ENCODE measurements around the gene SLC47A1.

SLC47A1 gene

GRCh38 chr17:19618015-19618414, 84.4 kb downstream of the SLC47A1 start:
- no peak overlapping the region for H3K27ac ChIP-seq (replicated peaks)
- H3K4me3 ChIP-seq (replicated peaks; ENCODE audit: insufficient read depth, low read length), result no peak overlapping the region
- TF ChIP-seq GABPA (IDR thresholded peaks at IDR 0.05; ENCODE audit: low read depth) (no peak), CTCF (IDR thresholded peaks at IDR 0.05; ENCODE audit: insufficient read depth, low read length) (no peak), SPI1 (IDR thresholded peaks at IDR 0.05; ENCODE audit: borderline replicate concordance, low read depth) (no peak), POLR2AphosphoS5 (IDR thresholded peaks at IDR 0.05; ENCODE audit: low read depth) (no peak)
- TF ChIP-seq, protein P1, sequence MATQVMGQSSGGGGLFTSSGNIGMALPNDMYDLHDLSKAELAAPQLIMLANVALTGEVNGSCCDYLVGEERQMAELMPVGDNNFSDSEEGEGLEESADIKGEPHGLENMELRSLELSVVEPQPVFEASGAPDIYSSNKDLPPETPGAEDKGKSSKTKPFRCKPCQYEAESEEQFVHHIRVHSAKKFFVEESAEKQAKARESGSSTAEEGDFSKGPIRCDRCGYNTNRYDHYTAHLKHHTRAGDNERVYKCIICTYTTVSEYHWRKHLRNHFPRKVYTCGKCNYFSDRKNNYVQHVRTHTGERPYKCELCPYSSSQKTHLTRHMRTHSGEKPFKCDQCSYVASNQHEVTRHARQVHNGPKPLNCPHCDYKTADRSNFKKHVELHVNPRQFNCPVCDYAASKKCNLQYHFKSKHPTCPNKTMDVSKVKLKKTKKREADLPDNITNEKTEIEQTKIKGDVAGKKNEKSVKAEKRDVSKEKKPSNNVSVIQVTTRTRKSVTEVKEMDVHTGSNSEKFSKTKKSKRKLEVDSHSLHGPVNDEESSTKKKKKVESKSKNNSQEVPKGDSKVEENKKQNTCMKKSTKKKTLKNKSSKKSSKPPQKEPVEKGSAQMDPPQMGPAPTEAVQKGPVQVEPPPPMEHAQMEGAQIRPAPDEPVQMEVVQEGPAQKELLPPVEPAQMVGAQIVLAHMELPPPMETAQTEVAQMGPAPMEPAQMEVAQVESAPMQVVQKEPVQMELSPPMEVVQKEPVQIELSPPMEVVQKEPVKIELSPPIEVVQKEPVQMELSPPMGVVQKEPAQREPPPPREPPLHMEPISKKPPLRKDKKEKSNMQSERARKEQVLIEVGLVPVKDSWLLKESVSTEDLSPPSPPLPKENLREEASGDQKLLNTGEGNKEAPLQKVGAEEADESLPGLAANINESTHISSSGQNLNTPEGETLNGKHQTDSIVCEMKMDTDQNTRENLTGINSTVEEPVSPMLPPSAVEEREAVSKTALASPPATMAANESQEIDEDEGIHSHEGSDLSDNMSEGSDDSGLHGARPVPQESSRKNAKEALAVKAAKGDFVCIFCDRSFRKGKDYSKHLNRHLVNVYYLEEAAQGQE (IDR thresholded peaks at IDR 0.05; ENCODE audit: insufficient replicate concordance, low read depth), result no peak
- no peak for DNase-seq (ENCODE audit: low read depth in 1 of 2, low spot score in 1 of 2)
- H3K27me3 ChIP-seq (ENCODE audit: insufficient read depth, poor library complexity, severe bottlenecking), result no peaks in the 10 kb centered on the region

DNA sequence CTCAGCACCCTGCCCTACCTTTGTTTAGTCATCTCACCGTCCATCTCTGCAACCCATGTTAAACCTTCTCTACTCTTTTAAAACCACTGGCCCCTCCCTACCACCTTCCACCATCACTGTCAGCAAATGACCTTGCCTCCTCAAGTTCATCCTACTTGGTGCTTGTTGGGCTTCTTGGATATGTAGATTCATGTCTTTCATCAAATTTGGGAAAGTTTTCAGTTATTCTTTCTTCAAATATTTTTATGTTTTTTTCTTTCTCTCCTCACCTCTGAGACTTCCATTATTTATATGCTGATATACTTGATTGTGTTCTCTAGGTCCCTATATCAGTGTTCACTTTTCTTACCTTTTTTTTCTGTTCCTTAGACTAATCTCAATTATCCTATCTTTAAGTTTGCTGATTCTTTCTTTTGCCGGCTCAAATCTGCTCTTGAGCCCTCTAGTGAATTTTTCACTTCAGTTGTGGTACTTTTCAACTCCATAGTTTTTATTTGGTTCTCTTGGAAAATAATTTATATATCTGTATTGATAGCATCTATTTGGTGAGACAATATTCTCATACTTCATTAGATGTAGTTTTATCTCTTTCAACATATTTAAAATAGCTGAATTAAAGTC, 86.2 kb downstream of the SLC47A1 start:
- no peak for DNase-seq (ENCODE audit: low read depth in 1 of 2, low spot score in 1 of 2)

GRCh38 chr17:19621697-19622096, 88.0 kb downstream of the SLC47A1 start:
- no peak overlapping the region for H3K27ac ChIP-seq (replicated peaks)
- H3K27me3 ChIP-seq (ENCODE audit: insufficient read depth, poor library complexity, severe bottlenecking), result no peaks in the 10 kb centered on the region
- no peak for DNase-seq (ENCODE audit: low read depth in 1 of 2, low spot score in 1 of 2)
- TF ChIP-seq POLR2AphosphoS5 (IDR thresholded peaks at IDR 0.05; ENCODE audit: low read depth), result no peak
- TF ChIP-seq, protein P1 (IDR thresholded peaks at IDR 0.05; ENCODE audit: insufficient replicate concordance, low read depth), result no peak
- TF ChIP-seq GABPA (IDR thresholded peaks at IDR 0.05; ENCODE audit: low read depth), result no peak
- TF ChIP-seq CTCF (IDR thresholded peaks at IDR 0.05; ENCODE audit: insufficient read depth, low read length), result no peak
- no peak for TF ChIP-seq SPI1 (IDR thresholded peaks at IDR 0.05; ENCODE audit: borderline replicate concordance, low read depth)
- H3K4me3 ChIP-seq (replicated peaks; ENCODE audit: insufficient read depth, low read length), result no peak overlapping the region

More for the DNA sequence above, 86.2 kb downstream of the SLC47A1 start:
- H3K27ac ChIP-seq (replicated peaks), result peak overlapping the region; percentile 53
- no peak overlapping the region for H3K4me3 ChIP-seq (replicated peaks; ENCODE audit: insufficient read depth, low read length)
- no peak for TF ChIP-seq POLR2AphosphoS5 (IDR thresholded peaks at IDR 0.05; ENCODE audit: low read depth)
- no peak for TF ChIP-seq CTCF (IDR thresholded peaks at IDR 0.05; ENCODE audit: insufficient read depth, low read length)
- TF ChIP-seq GABPA (IDR thresholded peaks at IDR 0.05; ENCODE audit: low read depth), result no peak
- no peak for TF ChIP-seq SPI1 (IDR thresholded peaks at IDR 0.05; ENCODE audit: borderline replicate concordance, low read depth)
- TF ChIP-seq, protein P1 (IDR thresholded peaks at IDR 0.05; ENCODE audit: insufficient replicate concordance, low read depth), result no peak
- H3K27me3 ChIP-seq (ENCODE audit: insufficient read depth, poor library complexity, severe bottlenecking), result no peaks in the 10 kb centered on the region
